Measurements from ENCODE around the gene NSD2.
A peak's percentile ranks its signal among the peaks of the same experiment; 100 is the strongest.
"Not testable (repeated sequence)": the region's sequence is repeated elsewhere in the genome, so short reads cannot be mapped to it uniquely, and the experiment has no call there.

Gene NSD2

DNA sequence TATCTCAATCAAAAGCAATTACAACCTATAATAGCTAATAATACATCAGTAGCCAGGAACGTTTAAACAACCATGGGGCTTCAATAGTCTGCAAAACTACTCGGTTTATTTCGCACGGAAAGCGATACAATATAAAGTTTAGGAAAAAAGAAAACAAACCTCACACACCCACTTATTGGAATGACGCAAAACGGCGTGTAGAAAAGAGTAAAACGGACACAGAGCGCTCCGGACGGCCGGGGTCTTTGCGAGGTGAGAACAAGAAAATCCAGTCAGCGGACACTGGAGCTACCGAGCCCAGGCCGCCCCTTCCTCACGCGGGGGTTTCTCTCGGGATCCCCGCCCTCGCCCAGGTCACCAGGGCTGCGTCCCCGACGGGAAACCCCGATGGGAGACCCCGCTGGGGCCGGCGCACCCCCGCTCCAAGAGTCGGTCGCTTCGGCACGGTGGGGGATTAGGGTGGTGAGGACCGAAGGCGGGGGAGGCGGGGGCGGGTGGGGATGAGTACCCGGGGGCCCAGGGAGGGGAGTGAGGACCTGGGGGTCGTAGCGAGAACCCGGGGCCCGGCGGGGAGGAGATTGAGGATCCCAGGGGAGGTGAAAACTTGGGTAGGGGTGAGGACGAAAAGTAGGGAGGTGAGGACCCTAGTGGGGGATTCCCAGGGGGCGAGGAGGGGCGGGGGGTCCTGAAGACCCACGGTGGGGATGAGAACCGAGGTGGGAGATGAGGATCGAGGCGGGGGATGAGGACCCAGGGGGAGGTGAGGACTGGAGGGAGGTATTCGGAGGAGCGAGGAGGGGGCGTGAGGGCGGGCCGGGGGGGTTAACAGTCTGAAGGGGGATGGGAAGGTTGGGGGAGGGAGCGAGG lies 136.8 kb downstream of the NSD2 start:
- Histone ChIP-seq H3K27ac (ENCODE audit: low read depth, low read length) (peak overlapping the region; percentile 99), H3K9ac (ENCODE audit: low read length) (peak overlapping the region; percentile 44), H3K27me3 (ENCODE audit: control insufficient read depth in 1 of 2, insufficient read depth in 2 of 2, low read length in 2 of 2) (no peaks in the 10 kb centered on the region)

DNA sequence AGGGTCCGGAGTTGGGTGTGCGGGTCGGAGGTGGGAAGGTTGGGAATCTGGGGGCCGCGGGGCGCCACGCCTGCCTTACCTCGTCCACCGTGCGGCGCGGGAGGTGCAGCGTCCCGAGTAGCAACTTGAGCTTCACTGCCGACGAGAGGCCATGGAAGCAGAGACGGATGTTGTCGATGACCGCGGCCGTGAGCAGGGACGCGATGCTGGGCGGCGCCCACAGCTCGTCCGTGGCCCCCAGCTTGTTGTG lies 137.4 kb downstream of the NSD2 start:
- Histone ChIP-seq H3K36me3 (ENCODE audit: insufficient read depth, low read length) (no peaks in the 10 kb centered on the region), H3K27me3 (ENCODE audit: control insufficient read depth in 1 of 2, insufficient read depth in 2 of 2, low read length in 2 of 2) (no peaks in the 10 kb centered on the region), H3K9ac (ENCODE audit: low read length) (peak overlapping the region; percentile 44), H3K9me3 (ENCODE audit: low read length) (no peaks in the 10 kb centered on the region), H3K4me3 (ENCODE audit: low read depth in 1 of 2, low read length in 2 of 2) (peak overlapping the region; percentile 81 to 96), H3K27ac (ENCODE audit: low read depth, low read length) (peak overlapping the region; percentile 99), H3K4me1 (ENCODE audit: insufficient read depth, low read length) (peaks cover 9% of the 10 kb centered on the region)

More for the DNA sequence above, 136.8 kb downstream of the NSD2 start:
- H3K36me3 ChIP-seq (ENCODE audit: insufficient read depth, low read length) = no peaks in the 10 kb centered on the region
- no peaks in the 10 kb centered on the region for H3K9me3 ChIP-seq (ENCODE audit: low read length)
- peak overlapping the region; percentile 81 to 96 for H3K4me3 ChIP-seq (ENCODE audit: low read depth in 1 of 2, low read length in 2 of 2)
- peaks cover 9% of the 10 kb centered on the region for H3K4me1 ChIP-seq (ENCODE audit: insufficient read depth, low read length)

DNA sequence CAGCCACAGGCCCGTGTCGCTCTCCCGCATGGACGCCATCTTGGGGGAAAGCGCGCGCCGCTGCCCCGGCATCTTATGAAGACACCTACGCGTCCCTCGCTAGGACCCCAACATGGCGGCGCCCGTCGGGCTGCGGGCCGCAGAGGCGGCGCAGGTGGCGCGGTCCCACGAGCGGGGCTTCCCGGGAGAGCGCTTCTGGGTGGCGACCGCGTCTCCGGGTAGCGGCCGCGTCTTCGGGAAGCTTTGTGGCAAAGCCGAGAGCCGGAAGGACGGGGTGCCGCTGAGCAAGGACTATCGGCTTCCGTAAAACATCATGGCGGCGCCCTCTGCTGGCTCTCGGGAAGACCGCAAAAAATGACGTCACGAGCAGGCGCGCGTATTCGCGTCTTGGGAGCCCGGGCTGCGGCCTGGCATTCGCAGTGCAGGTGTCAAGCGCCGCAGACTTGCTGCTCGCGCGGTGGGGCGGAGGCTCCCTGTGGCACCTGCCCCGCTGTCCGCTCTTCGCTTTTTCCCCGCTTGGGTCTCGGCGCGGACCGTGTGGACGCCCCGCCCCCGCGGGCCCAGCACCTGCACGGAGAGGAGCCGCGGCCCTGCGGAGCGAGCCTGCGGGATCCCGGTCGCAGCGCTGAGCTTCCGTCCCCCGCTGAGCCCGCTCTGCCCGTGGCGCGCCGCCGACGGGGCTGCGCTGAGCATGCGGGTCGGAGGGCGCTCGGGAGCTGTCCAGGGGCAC lies 137.9 kb downstream of the NSD2 start, which contains the start of gene NELFA:
NELFA (minus strand) TSS at position 54 of the 730 bp plus-strand sequence; CDS start at position 39, 15 bp downstream.
- H3K4me3 ChIP-seq (ENCODE audit: low read depth in 1 of 2, low read length in 2 of 2) = peak within 1 kb of the TSS; percentile 81 to 96
- H3K36me3 ChIP-seq (ENCODE audit: insufficient read depth, low read length) = no peaks in the 10 kb centered on the region
- H3K27me3 ChIP-seq (ENCODE audit: control insufficient read depth in 1 of 2, insufficient read depth in 2 of 2, low read length in 2 of 2) = no peaks in the 10 kb centered on the region
- peak within 1 kb of the TSS; percentile 99 for H3K27ac ChIP-seq (ENCODE audit: low read depth, low read length)
- peaks cover 9% of the 10 kb centered on the region for H3K4me1 ChIP-seq (ENCODE audit: insufficient read depth, low read length)
- H3K9ac ChIP-seq (ENCODE audit: low read length) = peak within 1 kb of the TSS; percentile 44
- H3K9me3 ChIP-seq (ENCODE audit: low read length) = no peaks in the 10 kb centered on the region

GRCh38 chr4:2009651-2010233 lies 138.5 kb downstream of the NSD2 start:
- Histone ChIP-seq H3K4me3 (ENCODE audit: low read depth in 1 of 2, low read length in 2 of 2) (peak overlapping the region; percentile 81 to 96), H3K27ac (ENCODE audit: low read depth, low read length) (peak overlapping the region; percentile 99), H3K27me3 (ENCODE audit: control insufficient read depth in 1 of 2, insufficient read depth in 2 of 2, low read length in 2 of 2) (no peaks in the 10 kb centered on the region), H3K36me3 (ENCODE audit: insufficient read depth, low read length) (no peaks in the 10 kb centered on the region), H3K4me1 (ENCODE audit: insufficient read depth, low read length) (peaks cover 9% of the 10 kb centered on the region), H3K9ac (ENCODE audit: low read length) (peak overlapping the region; percentile 44), H3K9me3 (ENCODE audit: low read length) (no peaks in the 10 kb centered on the region)

GRCh38 chr4:2011583-2011982 lies 140.4 kb downstream of the NSD2 start:
- Histone ChIP-seq H3K9me3 (ENCODE audit: low read length) (no peaks in the 10 kb centered on the region), H3K36me3 (ENCODE audit: insufficient read depth, low read length) (no peaks in the 10 kb centered on the region), H3K27me3 (ENCODE audit: control insufficient read depth in 1 of 2, insufficient read depth in 2 of 2, low read length in 2 of 2) (no peaks in the 10 kb centered on the region), H3K4me3 (ENCODE audit: low read depth in 1 of 2, low read length in 2 of 2) (no peak overlapping the region), H3K9ac (ENCODE audit: low read length) (no peak overlapping the region), H3K4me1 (ENCODE audit: insufficient read depth, low read length) (peaks cover 9% of the 10 kb centered on the region), H3K27ac (ENCODE audit: low read depth, low read length) (no peak overlapping the region)

- no peaks in the 10 kb centered on the region for H3K27me3 ChIP-seq (ENCODE audit: control insufficient read depth in 1 of 2, insufficient read depth in 2 of 2, low read length in 2 of 2)
- H3K36me3 ChIP-seq (ENCODE audit: insufficient read depth, low read length) = no peaks in the 10 kb centered on the region
- H3K9ac ChIP-seq (ENCODE audit: low read length) = no peak overlapping the region
- H3K4me3 ChIP-seq (ENCODE audit: low read depth in 1 of 2, low read length in 2 of 2) = no peak overlapping the region
- no peak overlapping the region for H3K27ac ChIP-seq (ENCODE audit: low read depth, low read length)
- no peaks in the 10 kb centered on the region for H3K4me1 ChIP-seq (ENCODE audit: insufficient read depth, low read length)
- H3K9me3 ChIP-seq (ENCODE audit: low read length) = no peaks in the 10 kb centered on the region
Observed at GRCh38 chr4:2015008-2015407, 143.8 kb downstream of the NSD2 start.

- H3K4me3 ChIP-seq (ENCODE audit: low read depth in 1 of 2, low read length in 2 of 2); H3K9ac ChIP-seq (ENCODE audit: low read length); H3K9me3 ChIP-seq (ENCODE audit: low read length); H3K36me3 ChIP-seq (ENCODE audit: insufficient read depth, low read length); H3K27me3 ChIP-seq (ENCODE audit: control insufficient read depth in 1 of 2, insufficient read depth in 2 of 2, low read length in 2 of 2); H3K4me1 ChIP-seq (ENCODE audit: insufficient read depth, low read length); H3K27ac ChIP-seq (ENCODE audit: low read depth, low read length): not testable (repeated sequence)
Observed at GRCh38 chr4:2021358-2022018, 150.3 kb downstream of the NSD2 start.

GRCh38 chr4:2024683-2025082 lies 153.5 kb downstream of the NSD2 start:
- H3K27ac ChIP-seq (ENCODE audit: low read depth, low read length) = no peak overlapping the region
- peaks cover 0 to 8% of the 10 kb centered on the region in 2 donors for H3K27me3 ChIP-seq (ENCODE audit: control insufficient read depth in 1 of 2, insufficient read depth in 2 of 2, low read length in 2 of 2)
- no peak overlapping the region for H3K4me3 ChIP-seq (ENCODE audit: low read depth in 1 of 2, low read length in 2 of 2)
- H3K4me1 ChIP-seq (ENCODE audit: insufficient read depth, low read length) = no peaks in the 10 kb centered on the region
- no peaks in the 10 kb centered on the region for H3K36me3 ChIP-seq (ENCODE audit: insufficient read depth, low read length)
- no peak overlapping the region for H3K9ac ChIP-seq (ENCODE audit: low read length)
- no peaks in the 10 kb centered on the region for H3K9me3 ChIP-seq (ENCODE audit: low read length)

- Histone ChIP-seq H3K27me3 (ENCODE audit: control insufficient read depth in 1 of 2, insufficient read depth in 2 of 2, low read length in 2 of 2) (peaks cover 0 to 8% of the 10 kb centered on the region in 2 donors), H3K36me3 (ENCODE audit: insufficient read depth, low read length) (no peaks in the 10 kb centered on the region), H3K27ac (ENCODE audit: low read depth, low read length) (no peak overlapping the region), H3K4me1 (ENCODE audit: insufficient read depth, low read length) (no peaks in the 10 kb centered on the region), H3K9me3 (ENCODE audit: low read length) (no peaks in the 10 kb centered on the region), H3K4me3 (ENCODE audit: low read depth in 1 of 2, low read length in 2 of 2) (no peak overlapping the region), H3K9ac (ENCODE audit: low read length) (no peak overlapping the region)
Observed at GRCh38 chr4:2025817-2026216, 154.6 kb downstream of the NSD2 start.

DNA sequence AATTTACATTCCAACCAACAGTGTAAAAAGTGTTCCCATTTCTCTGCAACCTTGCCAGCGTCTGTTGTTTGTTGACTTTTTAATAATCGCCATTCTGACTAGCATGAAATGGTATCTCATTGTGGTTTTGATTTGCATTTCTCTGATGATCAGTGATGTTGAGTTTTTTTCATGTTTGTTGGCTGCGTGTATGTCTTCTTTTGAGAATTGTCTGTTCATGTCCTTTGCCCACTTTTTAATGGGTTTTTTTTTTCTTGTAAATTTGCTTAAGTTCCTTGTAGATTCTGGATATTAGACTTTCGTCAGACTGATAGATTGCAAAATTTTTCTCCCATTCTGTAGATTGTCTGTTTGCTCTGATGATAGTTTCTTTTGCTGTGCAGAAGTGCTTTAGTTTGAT lies 155.9 kb downstream of the NSD2 start:
- not testable (repeated sequence) for H3K9me3 ChIP-seq (ENCODE audit: low read length); H3K4me3 ChIP-seq (ENCODE audit: low read depth in 1 of 2, low read length in 2 of 2); H3K9ac ChIP-seq (ENCODE audit: low read length); H3K27ac ChIP-seq (ENCODE audit: low read depth, low read length); H3K4me1 ChIP-seq (ENCODE audit: insufficient read depth, low read length); H3K36me3 ChIP-seq (ENCODE audit: insufficient read depth, low read length); H3K27me3 ChIP-seq (ENCODE audit: control insufficient read depth in 1 of 2, insufficient read depth in 2 of 2, low read length in 2 of 2)

DNA sequence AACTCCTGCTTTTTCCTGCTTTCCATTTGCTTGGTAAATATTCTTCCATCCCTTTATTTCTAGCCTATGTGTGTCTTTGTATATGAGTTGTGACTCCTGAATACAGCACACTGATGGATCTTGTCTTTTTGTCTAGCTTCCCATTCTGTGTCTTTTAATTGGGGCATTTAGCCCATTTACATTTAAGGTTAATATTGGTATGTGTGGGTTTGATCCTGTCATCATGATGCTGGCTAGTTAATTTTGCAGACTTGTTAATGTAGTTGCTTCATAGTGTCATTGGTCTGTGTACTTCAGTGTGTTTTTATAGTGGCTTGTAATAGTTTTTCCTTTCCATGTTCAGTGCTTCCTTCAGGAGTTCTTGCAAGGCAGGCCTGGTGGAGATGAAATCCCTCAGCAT lies 160.0 kb downstream of the NSD2 start:
- not testable (repeated sequence) for H3K27ac ChIP-seq (ENCODE audit: low read depth, low read length); H3K36me3 ChIP-seq (ENCODE audit: insufficient read depth, low read length); H3K4me3 ChIP-seq (ENCODE audit: low read depth in 1 of 2, low read length in 2 of 2); H3K9ac ChIP-seq (ENCODE audit: low read length); H3K9me3 ChIP-seq (ENCODE audit: low read length); H3K27me3 ChIP-seq (ENCODE audit: control insufficient read depth in 1 of 2, insufficient read depth in 2 of 2, low read length in 2 of 2); H3K4me1 ChIP-seq (ENCODE audit: insufficient read depth, low read length)
